Esophagus mucosa (tissue), 1 donor: ENCODE measurements around the gene CHKA. TPM values are rescaled to one million over a fixed set of nuclear protein-coding genes. Genes with fewer than 3 reads are reported as not detected.

Source experiments
- ATAC-seq: fragments of 200-7000 bp; cut with Tn5 transposase; one replicate; pipeline ENCODE4 v1.9.1; 2020
- total RNA-seq: library from RNA; stranded (reverse); gene quantifications from one replicate; pipeline ENCODE4 v1.2.4, GENCODE V29; 2023
- donor health status: DM: yes; HTN: yes; CAD: no.

The CHKA gene
- 2.3 TPM for total RNA-seq

DNA sequence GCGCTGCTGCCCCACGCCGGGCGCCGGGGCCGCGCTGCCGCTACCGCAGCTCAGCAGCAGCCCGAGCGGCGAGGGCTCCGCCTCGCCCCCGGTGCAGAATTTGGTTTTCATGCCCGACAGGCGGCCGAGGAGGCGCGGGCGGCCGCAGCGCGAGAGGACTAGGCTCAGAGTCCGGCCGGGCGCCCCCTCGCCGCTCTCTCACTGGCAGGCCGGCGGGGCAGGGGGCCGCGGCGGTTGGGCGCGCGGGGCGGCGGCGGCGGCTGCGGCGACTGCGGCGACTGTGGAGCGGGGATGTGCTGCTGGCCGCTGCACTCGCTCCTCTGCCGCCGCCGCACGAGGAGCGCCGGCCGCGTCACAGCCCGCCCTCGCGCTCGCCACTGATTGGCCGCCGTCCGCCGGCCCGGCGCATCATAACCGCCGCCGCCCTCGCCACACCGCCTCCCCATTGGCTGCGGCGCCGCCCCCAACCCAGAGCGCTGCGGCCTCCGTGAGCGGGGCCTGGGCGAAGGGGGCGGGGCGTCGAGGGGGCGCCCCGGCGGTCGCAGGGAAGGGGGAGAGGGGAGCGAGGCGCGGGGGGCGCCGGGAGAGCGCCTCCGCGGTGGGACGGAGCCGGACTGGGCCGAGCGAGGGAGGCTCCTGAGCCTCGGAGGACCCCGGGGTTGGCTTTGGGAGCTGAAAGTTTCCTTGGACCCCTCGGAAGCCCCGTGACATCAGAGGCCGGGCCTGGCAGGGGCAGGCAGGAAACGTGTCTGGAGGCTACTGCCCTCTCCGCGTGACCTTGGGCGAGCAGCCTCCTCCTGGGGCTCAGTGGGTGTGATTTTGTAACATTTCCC, at the start of gene CHKA:
TSS of gene CHKA (minus strand) at position 322 of the 833 bp plus-strand sequence. CDS start at position 111, 211 bp downstream.
- ATAC-seq = peak; percentile 97

- no peak for ATAC-seq
Measured at GRCh38 chr11:68169442-68169841, 48.3 kb upstream of the CHKA start.

GRCh38 chr11:68168694-68169093, 47.5 kb upstream of the CHKA start:
- no peak for ATAC-seq

DNA sequence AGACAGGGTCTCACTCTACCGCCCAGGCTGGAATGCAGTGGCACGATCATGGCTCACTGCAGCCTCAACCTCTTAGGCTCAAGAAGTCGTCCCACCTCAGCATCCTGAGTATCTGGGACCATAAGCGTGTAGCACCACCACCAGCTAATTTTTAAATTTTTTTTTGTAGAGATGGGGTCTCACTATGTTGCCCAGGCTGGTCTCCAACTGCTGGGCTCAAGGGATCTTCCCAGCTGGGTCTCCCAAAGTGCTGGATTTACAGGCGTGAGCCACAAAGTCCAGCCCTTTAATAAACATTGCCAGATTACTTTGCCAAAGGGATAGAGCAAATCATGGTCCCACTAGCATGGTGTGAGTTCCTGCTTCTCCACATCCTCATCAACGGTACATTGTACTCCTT, 46.3 kb upstream of the CHKA start:
- no peak for ATAC-seq

DNA sequence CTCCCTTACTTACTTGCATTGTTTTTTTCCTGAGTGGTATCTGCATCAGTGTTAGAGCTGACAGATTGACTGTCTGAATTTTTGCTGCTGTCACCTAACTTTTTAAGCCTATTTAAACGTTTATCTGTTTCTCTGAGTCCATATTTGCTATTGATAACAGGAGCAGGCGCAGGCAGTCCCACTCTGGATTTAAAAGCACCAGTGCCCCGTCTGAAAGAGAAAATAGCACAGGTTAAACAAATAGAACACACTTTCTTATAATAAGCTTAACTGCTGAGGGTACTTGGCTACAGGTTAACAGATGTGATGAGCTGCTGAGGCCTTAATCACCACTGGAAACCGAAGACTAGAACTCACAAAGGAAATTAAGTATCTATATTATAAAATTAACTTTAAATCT, 45.8 kb upstream of the CHKA start:
- no peak for ATAC-seq

DNA sequence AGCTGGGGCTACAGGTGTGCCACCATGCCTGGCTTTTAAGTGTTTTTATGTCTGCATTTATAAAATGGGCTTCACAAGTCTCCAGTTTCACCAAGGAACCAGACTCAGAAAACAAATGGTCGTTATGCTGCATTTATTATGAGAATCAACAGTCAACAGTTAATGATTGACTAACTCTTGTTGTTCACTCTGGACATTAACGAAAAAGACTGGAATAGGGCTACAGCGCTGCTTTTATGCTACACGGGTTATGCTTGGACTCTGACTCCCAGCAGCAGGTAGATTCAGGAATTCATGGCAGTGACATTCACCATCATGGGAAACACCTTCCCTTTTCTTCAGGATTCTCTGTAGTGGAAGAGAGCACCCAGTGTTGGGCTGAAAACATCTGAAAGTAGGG, 44.4 kb upstream of the CHKA start:
- ATAC-seq = no peak

DNA sequence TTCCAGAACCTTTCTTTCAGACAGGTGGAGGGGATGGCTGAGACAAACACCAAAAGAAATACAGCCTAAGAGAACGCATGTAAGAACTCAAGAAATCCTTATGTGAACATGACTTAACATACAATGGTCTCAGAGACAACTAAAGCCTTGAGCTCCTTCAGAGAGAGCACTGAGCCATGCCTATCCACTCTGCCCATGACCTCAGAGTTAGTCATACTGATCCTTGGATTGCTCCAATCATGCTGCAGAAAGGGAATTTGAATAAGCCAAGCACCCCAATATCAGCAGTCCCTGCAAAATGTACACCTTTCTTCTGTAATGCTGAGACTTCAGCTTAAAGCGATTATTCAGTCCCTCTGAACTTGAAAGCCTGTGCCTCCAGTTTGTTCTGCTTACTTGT, 43.2 kb upstream of the CHKA start:
- peak; percentile 91 for ATAC-seq

DNA sequence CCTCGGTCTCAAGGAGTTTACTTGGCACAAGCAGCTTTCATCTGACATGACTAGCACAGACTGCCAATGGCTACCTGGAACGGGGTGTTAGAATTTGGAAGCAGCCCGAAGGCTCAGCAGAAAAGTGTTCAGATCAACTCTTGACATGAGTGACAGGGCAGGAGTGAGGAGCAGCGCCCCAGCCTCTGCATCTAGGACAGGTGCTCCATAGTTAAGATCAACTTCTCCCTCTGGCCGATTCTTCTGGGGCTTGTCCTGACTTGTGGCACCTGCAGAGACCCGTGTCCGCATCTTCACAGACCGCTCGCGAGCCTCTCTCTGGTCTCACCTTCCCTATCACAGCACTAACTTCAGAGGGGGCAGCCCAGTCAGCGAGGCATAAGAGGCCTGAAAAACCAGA, 42.5 kb upstream of the CHKA start:
- ATAC-seq = no peak

DNA sequence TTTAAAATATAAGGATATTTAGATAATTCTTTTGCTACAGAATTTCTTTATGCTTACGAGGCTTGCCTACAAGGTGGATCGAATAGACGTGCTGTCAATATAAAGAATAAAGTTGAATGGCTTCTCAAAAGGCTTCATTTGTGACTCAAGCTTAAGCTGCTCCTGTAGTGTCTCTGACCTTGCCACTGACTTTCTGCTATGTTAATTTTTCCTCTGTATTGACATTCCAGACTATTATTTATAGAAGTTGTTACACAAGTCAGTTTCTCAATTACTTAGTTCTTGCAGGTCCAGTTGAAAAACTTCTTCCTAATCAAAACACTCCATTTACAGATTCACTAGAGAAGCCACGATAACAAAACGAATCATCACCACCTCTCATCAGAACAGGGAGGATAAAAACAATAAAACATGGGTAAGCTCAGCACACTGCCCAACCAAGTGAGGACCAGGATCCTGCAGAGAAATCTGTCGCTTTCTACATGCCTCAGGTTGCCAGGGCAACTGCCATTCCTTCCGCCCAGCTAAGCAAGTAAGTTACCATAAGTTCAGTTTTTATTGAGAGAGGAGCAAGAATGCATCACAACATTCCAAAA, 39.0 kb upstream of the CHKA start:
- no peak for ATAC-seq

GRCh38 chr11:68159665-68160064, 38.5 kb upstream of the CHKA start:
- ATAC-seq = no peak

- ATAC-seq = no peak
Measured at GRCh38 chr11:68159161-68159560, 38.0 kb upstream of the CHKA start.

DNA sequence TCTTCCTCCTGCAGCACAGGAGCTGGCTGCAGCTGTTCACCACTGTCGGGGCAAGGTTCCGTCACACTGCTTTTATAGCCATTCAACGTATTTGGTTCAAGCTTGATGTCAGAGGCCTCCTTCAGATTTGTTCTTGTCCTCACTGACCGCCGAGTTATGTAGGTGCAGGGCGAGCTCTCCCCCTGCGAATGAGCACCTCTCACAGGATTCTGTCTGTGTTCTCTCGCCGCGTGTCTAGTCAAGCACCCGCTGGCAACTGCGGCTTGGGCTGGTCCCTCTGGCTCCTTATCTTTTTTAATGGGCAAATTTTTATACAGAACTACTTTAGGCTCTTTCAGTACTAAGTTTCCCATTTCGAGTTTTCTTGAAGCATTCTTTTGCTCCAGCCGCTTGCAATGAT, 37.4 kb upstream of the CHKA start:
- no peak for ATAC-seq

GRCh38 chr11:68153742-68154141, 32.6 kb upstream of the CHKA start:
- no peak for ATAC-seq

DNA sequence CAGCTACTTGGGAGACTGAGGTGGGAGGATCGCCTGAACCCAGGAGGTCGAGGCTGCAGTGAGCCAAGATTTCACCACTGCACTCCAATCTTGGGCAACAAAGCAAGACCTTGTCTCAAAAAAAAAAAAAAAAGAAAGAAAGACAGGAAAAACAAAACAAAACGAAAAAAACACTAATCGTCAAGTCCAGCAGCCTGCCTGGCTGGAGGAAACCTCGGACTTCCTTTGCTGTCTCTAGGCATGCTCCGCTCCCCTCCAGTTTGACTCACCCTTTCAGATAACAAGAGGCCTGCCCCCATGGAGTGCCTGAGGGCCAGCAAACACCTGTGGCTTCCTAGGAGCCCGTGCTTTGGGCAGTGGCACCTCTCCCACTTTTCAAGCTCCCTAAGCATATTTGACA, 28.8 kb upstream of the CHKA start:
- no peak for ATAC-seq

GRCh38 chr11:68149417-68149816, 28.2 kb upstream of the CHKA start:
- no peak for ATAC-seq

- ATAC-seq = no peak
Measured at GRCh38 chr11:68148879-68149278, 27.7 kb upstream of the CHKA start.

- no peak for ATAC-seq
Measured at GRCh38 chr11:68148071-68148805, 27.1 kb upstream of the CHKA start.

DNA sequence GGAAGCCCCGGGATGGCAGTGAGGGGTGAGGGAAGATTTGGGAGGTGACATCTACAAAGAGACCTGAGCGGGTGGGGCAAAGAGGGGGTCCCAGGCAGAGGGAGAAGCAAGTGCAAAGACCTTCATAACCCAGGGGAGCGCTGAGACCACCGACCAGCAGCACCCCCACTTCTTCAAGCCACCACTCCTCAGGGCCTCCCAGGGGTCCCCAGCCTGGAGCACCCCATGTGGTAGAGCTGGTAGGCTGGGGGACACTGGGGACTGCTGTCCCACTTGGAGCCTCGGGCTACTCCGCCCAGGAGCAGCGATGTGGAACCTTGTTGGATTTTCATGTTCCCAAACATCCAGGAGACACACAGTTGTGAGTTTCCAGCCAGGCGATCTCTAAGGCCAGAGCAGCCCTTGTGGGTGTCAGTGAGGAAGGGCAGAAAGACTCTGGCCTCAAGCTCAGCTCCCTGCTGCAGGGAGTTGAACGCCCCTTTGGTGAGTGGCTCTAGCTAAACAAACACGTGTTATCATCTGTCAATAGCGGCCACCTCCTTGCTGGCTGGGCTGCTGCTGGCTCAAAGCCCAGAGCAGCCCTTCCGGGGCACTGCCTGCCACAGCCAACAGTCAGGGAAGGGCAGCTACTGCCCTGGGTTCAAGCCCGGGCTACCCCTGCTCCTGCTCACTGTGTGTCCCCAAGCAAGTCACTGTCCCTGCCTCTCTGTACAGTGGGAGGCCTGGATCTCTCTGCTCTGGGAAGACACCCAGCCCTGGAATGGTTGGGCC, 25.7 kb upstream of the CHKA start:
- ATAC-seq = peak; percentile 28

DNA sequence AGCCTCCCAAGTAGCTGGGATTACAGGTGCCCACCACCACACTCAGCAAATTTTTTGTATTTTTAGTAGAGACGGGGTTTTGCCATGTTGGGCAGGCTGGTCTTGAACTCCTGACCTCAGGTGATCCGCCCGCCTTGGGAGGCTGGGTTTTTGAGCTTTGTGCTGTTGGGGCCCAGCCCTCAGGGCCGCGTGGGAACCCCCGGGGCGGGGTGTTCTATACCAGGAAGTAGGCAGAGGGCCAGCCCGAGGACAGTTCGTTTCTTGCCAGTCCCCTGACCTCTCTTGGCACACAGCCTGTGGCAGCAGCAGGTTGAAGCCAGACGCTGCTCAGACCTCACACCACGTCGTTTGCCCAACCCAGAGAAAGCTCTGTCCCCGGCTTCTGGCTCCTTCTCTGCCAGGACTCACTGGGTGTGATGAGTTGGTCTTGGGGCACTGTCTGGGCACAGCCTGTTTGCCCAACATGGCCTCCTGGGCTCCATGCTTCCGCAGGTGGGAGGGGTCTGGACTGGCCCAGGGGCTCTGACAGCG, 24.9 kb upstream of the CHKA start:
- peak; percentile 75 for ATAC-seq

DNA sequence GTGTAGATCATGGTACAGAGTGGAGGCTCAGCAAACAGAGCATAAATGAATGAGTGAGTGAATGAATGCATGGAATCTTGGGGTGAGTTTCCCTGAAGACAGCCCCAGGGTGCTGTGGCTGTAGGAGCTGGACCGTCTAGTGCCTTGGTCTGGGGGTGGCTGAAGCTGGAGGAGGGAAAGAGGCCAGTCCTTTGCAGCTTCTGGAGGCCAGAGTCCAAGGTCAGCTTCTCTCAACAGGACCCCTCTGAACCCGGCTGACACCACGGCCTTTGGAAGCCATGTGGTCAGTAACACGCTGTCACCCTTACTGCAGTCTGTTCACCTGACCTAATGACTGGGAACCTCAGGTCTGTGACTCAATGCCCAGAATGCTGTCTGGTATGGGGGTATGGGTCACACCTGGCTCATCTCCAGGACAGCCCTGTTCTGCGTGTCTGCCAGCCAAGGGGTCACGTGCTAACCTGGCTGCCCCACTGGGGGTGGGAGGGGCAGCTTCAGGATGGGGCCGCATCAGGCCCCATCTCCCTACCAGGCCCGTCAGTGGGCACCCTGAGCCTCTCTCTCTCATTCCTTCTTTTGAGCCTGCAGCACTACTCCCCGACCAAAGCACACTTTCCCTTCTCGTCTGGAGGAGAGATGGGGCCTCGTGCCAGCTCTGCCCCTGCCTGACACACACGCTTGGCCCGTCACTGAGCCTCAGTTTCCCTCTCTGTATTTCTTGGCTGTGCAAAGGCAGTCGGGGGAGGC, 24.1 kb upstream of the CHKA start:
- peak; percentile 32 for ATAC-seq

- no peak for ATAC-seq
Measured at GRCh38 chr11:68143310-68143689, 22.1 kb upstream of the CHKA start.
